Measurements from ENCODE around the gene KCNJ6.

KCNJ6 gene

DNA sequence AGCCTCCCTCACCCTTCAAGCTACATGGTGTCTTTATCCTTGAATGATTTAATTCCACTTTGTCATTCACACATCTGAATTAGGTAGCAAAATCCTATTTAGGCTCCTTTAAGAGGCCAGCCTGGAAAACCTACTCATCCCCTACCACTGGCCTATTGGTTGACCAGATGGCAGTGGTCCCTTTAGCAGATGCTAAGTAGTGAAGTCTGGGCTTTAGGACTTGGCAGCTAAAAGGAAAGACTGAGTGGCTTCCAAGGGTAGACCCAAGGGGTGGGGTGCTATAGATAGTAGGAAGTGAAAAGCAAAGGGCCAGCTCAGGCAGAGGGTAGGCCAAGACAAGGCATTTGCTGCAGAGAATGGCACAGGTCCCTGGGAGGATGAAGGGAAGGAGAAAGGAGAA is 46.6 kb downstream of the KCNJ6 start:
- DNase-seq (ENCODE audit: extremely low spot score, insufficient read length, low read depth) (no peak), FAIRE-seq (no peak)

DNA sequence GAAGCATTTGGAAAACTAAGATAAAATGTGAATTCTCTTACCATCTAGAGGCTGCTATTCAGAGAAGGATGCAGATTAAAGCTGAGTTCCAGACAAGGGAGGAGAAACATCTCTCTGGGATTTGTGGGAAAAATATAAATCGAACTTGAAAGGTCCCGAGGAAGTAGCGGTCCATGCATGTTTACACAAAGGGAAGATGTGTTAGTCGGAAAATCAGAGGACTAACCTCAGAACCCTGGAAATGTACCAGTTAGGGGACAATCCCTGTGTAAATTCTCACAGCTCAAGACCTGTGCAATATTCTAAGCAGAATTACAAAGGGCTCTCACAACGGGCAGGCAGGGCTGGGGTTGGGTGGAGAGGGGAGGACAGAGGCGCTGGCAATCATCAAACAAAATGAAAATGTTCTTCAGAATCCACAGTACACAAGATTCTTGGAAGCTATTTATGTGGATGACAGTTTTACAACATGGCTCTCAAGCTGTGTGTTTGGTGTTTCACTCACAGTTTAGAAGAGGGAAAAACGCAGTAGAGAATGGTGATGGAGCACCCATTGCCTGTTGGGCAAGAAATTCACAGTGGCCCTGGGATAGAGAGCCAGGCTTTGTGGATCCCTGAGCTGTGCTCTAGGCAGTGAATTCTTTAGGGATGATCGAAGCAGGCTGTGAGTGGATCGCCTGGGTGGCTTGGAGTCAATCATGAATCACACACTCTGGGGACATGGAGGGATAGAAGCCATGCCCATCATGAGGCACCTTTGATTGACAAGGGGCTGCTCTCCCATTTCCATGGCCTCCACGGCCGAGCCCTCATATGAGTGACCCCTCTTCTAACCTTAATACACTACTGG is 47.6 kb downstream of the KCNJ6 start:
- no peak for FAIRE-seq
- no peak for DNase-seq (ENCODE audit: extremely low spot score, insufficient read length, low read depth)

DNA sequence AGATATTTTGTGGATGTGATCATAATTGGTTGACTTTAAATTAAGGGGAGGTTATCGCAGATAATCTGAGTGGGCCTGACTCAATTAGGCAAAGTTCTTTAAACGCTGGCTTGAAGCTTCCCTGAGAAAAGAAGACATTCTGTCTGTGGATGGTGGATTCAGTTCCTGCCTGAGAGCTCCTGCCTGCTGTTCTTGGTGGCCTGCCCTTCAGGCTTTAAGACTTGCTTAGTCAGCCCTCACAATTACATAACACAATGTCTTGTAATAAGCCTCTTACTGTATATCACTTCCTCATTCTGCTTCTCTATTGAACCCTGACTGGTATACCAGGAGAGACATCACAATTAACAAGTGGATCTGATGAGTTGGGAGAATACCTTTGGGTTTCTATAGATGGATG is 50.2 kb downstream of the KCNJ6 start:
- DNase-seq (ENCODE audit: extremely low spot score, insufficient read length, low read depth) (no peak), FAIRE-seq (no peak)

DNA sequence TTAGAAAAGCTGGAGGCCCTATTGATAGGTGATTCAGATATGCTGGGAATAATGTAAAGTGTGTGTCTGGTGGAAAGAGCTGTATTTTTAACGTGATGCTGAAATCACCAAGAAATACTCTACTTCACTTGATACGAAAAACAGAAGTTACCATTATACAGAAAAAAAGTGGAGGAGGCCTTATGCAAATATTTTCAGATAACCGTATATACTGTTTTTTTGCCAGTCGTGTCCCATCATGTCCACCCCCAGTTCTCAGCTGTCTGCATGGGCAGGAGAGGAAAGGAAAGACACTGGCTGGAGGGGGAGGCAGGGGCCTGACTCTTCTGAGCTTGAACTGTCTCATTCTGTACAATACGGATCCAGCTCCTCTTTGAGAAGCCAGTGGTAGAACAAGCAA is 51.1 kb downstream of the KCNJ6 start:
- no peak for FAIRE-seq
- DNase-seq (ENCODE audit: extremely low spot score, insufficient read length, low read depth): no peak

- DNase-seq (ENCODE audit: extremely low spot score, insufficient read length, low read depth) (no peak), FAIRE-seq (no peak)
Measured at GRCh38 chr21:37863842-37864241, 52.4 kb downstream of the KCNJ6 start.

- no peak for DNase-seq (ENCODE audit: extremely low spot score, insufficient read length, low read depth)
- no peak for FAIRE-seq
Measured at GRCh38 chr21:37862536-37862935, 53.7 kb downstream of the KCNJ6 start.

- FAIRE-seq (no peak), DNase-seq (ENCODE audit: extremely low spot score, insufficient read length, low read depth) (no peak)
Measured at GRCh38 chr21:37861561-37861960, 54.7 kb downstream of the KCNJ6 start.

GRCh38 chr21:37860416-37860815 is 55.8 kb downstream of the KCNJ6 start:
- no peak for FAIRE-seq
- no peak for DNase-seq (ENCODE audit: extremely low spot score, insufficient read length, low read depth)

- FAIRE-seq: no peak
- DNase-seq (ENCODE audit: extremely low spot score, insufficient read length, low read depth): no peak
Measured at GRCh38 chr21:37855647-37856625, 60.3 kb downstream of the KCNJ6 start.

DNA sequence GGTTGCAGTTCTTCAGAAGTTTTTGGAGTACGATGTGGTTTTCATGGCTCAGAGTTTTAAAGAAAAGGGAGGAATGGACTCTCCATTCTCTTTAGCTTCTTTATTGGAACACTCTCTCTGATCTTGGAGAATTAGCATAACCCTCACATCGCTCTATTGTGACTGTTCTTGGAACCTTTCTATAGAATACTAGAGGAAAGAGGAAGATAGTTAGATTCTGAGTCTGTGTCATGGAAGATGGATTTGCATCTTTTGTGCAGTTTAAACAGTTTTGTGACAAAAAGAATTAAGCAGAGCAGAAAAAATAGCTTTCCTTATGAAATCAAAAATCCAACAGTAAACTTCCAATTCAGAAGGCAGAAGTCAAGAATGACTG is 61.0 kb downstream of the KCNJ6 start:
- FAIRE-seq: no peak
- no peak for DNase-seq (ENCODE audit: extremely low spot score, insufficient read length, low read depth)

DNA sequence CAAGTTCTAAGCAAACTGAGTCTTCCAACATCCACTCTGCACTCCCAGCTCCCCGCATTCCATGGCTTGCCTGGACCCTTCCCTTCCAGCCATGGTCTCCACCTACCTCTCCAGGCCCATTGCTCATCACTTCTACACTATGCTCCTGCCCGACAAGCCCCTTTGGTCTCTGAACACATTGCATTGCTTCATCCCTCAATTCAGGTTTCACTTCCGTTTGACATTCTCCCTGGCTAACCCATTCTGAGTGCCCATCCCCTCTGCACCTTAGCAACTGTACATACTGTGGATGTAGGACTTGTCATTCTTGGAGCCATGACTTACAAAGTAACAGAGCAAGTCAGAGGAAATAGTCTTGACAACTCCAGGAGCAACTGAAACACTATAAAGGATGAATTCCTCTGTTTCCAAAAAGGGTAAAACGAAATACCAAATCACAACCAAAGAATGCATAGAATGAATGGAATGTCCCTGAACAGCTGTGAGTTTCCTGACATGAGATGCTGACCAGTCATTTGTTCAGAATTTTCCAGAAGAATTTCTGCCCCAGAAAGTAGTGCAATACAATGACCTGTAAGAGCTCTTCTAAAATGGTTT is 66.7 kb downstream of the KCNJ6 start:
- FAIRE-seq: no peak
- no peak for DNase-seq (ENCODE audit: extremely low spot score, insufficient read length, low read depth)

DNA sequence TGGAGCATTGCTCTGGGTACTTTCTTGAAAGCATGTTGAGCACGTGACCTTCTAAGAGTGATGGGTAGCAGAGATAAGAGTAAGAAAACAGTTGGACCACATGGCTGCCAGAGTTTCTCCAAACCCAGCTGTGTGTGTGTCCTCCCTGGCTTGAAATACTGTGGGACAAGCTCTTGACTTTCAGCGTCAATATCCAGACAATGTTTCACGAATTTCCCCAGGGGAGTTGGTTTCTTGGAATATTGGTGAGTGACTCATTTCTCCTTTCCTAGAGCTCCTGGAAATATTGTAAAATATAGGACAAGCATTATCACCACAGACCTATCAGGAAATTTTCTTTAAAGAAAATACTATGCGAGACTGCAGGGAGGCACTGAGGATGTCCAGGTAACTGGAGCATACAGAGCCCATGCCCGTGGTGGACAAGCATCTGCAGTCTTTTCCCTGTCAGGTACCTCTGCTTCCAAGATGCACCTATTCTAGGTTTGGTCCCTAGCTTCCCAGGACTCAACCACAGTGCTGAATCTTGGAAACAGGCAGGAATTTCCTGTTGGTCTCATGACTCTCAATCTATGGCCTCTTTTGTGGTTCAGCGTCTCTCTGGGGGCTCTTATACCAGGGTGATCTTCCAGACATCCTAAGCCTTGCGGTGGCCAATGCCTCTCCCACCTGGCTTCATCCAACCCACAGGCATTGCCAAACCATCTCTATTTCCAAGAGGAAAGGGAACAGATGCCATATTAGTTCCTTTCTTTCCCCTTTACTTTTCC is 67.4 kb downstream of the KCNJ6 start:
- no peak for DNase-seq (ENCODE audit: extremely low spot score, insufficient read length, low read depth)
- no peak for FAIRE-seq

GRCh38 chr21:37845535-37845934 is 70.7 kb downstream of the KCNJ6 start:
- FAIRE-seq (no peak), DNase-seq (ENCODE audit: extremely low spot score, insufficient read length, low read depth) (no peak)

GRCh38 chr21:37843191-37843590 is 73.1 kb downstream of the KCNJ6 start:
- DNase-seq (ENCODE audit: extremely low spot score, insufficient read length, low read depth): no peak
- no peak for FAIRE-seq

- no peak for DNase-seq (ENCODE audit: extremely low spot score, insufficient read length, low read depth)
- no peak for FAIRE-seq
Measured at GRCh38 chr21:37842163-37842919, 73.9 kb downstream of the KCNJ6 start.

- DNase-seq (ENCODE audit: extremely low spot score, insufficient read length, low read depth): no peak
- FAIRE-seq: no peak
Measured at GRCh38 chr21:37837381-37837780, 78.9 kb downstream of the KCNJ6 start.

GRCh38 chr21:37835481-37835880 is 80.8 kb downstream of the KCNJ6 start:
- DNase-seq (ENCODE audit: extremely low spot score, insufficient read length, low read depth): no peak
- no peak for FAIRE-seq

DNA sequence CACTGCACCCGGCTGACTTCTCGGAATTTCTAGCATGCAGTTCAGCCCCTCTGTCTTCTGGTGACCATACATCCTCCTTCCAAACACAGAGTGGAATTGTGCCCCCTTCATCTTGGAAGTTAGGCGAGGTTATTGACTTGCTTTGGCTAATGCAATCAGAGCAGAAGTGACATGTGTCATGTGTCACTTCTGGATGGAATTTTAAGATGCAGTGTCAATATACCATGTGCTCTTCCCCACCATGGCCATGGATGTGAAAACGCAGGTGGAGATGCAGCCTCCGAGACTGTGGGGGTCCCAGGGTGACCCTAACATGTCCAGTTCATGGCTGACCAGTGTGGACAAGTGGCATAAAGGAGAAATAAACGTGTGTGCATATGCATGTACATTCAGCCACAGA is 83.0 kb downstream of the KCNJ6 start:
- no peak for FAIRE-seq

DNA sequence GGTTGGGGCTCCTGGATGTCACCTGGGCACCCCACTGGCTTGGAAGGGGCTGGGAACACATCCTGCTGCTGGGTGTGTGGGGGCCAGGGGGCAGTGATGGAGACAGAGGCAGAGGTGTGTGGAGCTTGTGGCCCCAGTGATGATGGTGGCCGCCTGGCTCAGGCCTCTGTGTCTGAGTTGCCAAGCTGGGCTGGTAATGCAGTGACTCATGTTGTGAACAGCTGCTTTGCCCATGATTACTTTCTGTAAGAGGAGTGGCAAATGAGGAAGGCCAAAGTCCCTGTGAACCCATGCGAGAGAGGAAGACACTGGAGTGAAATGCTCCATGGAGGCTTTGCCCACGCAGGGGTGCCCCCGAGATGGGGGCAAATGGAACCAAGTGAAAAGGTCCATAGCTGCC is 86.8 kb downstream of the KCNJ6 start:
- DNase-seq (ENCODE audit: extremely low spot score, insufficient read length, low read depth) (no peak), FAIRE-seq (no peak)

More for the DNA sequence above, 83.0 kb downstream of the KCNJ6 start:
- DNase-seq (ENCODE audit: extremely low spot score, insufficient read length, low read depth): no peak
